HCT116 (cell line): Measurements from ENCODE around the gene ALK. TPM values are rescaled to one million over a fixed set of nuclear protein-coding genes. Genes with fewer than 3 reads are reported as not detected.

Experiments
- ATAC-seq: fragments of 200-7000 bp; cut with Tn5 transposase; 2 replicates; pipeline ENCODE4 v1.9.1; 2020; ENCODE audit warnings: mild to moderate bottlenecking, moderate library complexity
- BruUV-seq: library from RNA; stranded (reverse); fragments of 400-500 nt; replicated peaks from 2 replicates; lab custom pipeline; 2021; lab: Mats Ljungman, UMichigan
- CTCF ChIA-PET: fragments of 300-600 bp; sonication (Branson Sonifier 250); formaldehyde crosslinking; loops from one replicate; lab custom pipeline; 2021; ENCODE audit warnings: antibody characterized with exemption; lab: Charles Lee
- POLR2A ChIA-PET: fragments of 300-600, 350-600 bp; sonication (Branson Sonifier 250); formaldehyde crosslinking; loops from one replicate; lab custom pipeline; 2021; ENCODE audit warnings: antibody characterized with exemption; lab: Charles Lee
- RAD21 ChIA-PET, 2 experiments: fragments of 300-600 bp; sonication (Branson Sonifier 250); formaldehyde crosslinking; loops; one replicate each; lab custom pipeline; 2023; ENCODE audit warnings: low total read pairs in 2 of 2; ENCODE audit not compliant: uncharacterized antibody in 2 of 2, unreplicated experiment in 2 of 2, low non-redundant PET in 1 of 2; lab: Charles Lee
- DNase-seq: peaks from one replicate; pipeline ENCODE4 v3.0.0-alpha.2; 2010; ENCODE audit warnings: low read depth, low spot score
- H2AFZ ChIP-seq: fragments of 200-600 bp; shearing (Covaris generic), sonication (generic); 2 replicates; pipeline ENCODE4 v1.6.1; 2017; ENCODE audit warnings: low read depth, mixed run types, mixed read lengths, antibody characterized with exemption, low read length; ENCODE audit not compliant: poor library complexity, severe bottlenecking
- H3K27ac ChIP-seq: 2 replicates; pipeline ENCODE4 v1.5.1; 2012; ENCODE audit warnings: low read depth, low read length
- H3K27me3 ChIP-seq: fragments of 200-600 bp; sonication (generic); 2 replicates; pipeline ENCODE4 v1.6.1; 2016; ENCODE audit warnings: mixed run types, low read length, mixed read lengths; ENCODE audit not compliant: insufficient read depth
- H3K36me3 ChIP-seq, 2 experiments: fragments of 200-500 bp in 1 of 2; fragments of 200-600 bp in 1 of 2; sonication (Bioruptor generic) in 1 of 2; sonication (generic) in 1 of 2; 2 replicates each; pipeline versions ENCODE4 v1.5.1 to v1.6.1; 2014 to 2016; ENCODE audit warnings: low read length in 2 of 2, inconsistent platforms in 1 of 2, mixed read lengths in 1 of 2, mixed run types in 1 of 2; ENCODE audit not compliant: insufficient read depth in 2 of 2, control insufficient read depth in 1 of 2
- H3K4me1 ChIP-seq, 2 experiments: fragments of 200-600 bp in 1 of 2; sonication (generic) in 1 of 2; 2 replicates each; pipeline versions ENCODE4 v1.5.1 to v1.6.1; 2012 to 2017; ENCODE audit warnings: low read length in 2 of 2, inconsistent platforms in 1 of 2, mild to moderate bottlenecking in 1 of 2, mixed read lengths in 1 of 2, mixed run types in 1 of 2, moderate library complexity in 1 of 2; ENCODE audit not compliant: insufficient read depth in 2 of 2, control insufficient read depth in 1 of 2
- H3K4me2 ChIP-seq: fragments of 200-600 bp; sonication (generic); 2 replicates; pipeline ENCODE4 v1.6.1; 2017; ENCODE audit warnings: mixed run types, low read length, mixed read lengths
- H3K4me3 ChIP-seq, 2 experiments: fragments of 200-600 bp in 1 of 2; sonication (generic) in 1 of 2; replicated peaks in 1 of 2; 2 replicates each; pipeline ENCODE4 v1.5.1; 2011 to 2016; ENCODE audit warnings: low read length in 2 of 2, control low read depth in 1 of 2, low read depth in 1 of 2, mild to moderate bottlenecking in 1 of 2, mixed read lengths in 1 of 2, mixed run types in 1 of 2
- H3K79me2 ChIP-seq: fragments of 200-600 bp; sonication (generic); 2 replicates; pipeline ENCODE4 v1.6.1; 2017; ENCODE audit warnings: mild to moderate bottlenecking, mixed run types, low read length, moderate library complexity, mixed read lengths; ENCODE audit not compliant: insufficient read depth
- H3K9ac ChIP-seq: fragments of 200-600 bp; sonication (generic); 2 replicates; pipeline ENCODE4 v1.6.1; 2016; ENCODE audit warnings: low read length, mixed read lengths
- H3K9me2 ChIP-seq: fragments of 200-600 bp; sonication (generic), shearing (Covaris generic); 2 replicates; pipeline ENCODE4 v1.6.1; 2017; ENCODE audit warnings: mixed run types, mild to moderate bottlenecking, moderate library complexity; ENCODE audit not compliant: insufficient read depth
- H3K9me3 ChIP-seq, 2 experiments: fragments of 200-500 bp in 1 of 2; fragments of 200-600 bp in 1 of 2; sonication (Bioruptor generic) in 1 of 2; sonication (generic) in 1 of 2; 2 replicates each; pipeline ENCODE4 v1.6.1; 2014 to 2017; ENCODE audit warnings: low read length in 2 of 2, mixed read lengths in 2 of 2, inconsistent platforms in 1 of 2, low read depth in 1 of 2, mild to moderate bottlenecking in 1 of 2, mixed run types in 1 of 2, moderate library complexity in 1 of 2; ENCODE audit not compliant: control insufficient read depth in 1 of 2, insufficient read depth in 1 of 2
- H4K20me1 ChIP-seq: fragments of 200-600 bp; sonication (generic), shearing (Covaris generic); 2 replicates; pipeline ENCODE4 v1.6.1; 2017; ENCODE audit warnings: mixed run types, mild to moderate bottlenecking, moderate library complexity; ENCODE audit not compliant: insufficient read depth
- ATF3 ChIP-seq: IDR thresholded peaks from 2 replicates; pipeline ENCODE4 v1.6.1; 2012
- CBX3 ChIP-seq: IDR thresholded peaks from 2 replicates; pipeline ENCODE4 v1.6.1; 2012; ENCODE audit warnings: low read depth
- CTCF ChIP-seq, 3 experiments: fragments of 200-600 bp in 1 of 3; sonication (generic) in 1 of 3; IDR thresholded peaks in 2 of 3; conservative IDR thresholded peaks in 1 of 3; 2 replicates each; pipeline ENCODE4 v1.5.1; 2012 to 2017; ENCODE audit warnings: low read depth in 2 of 3, low read length in 2 of 3, antibody characterized with exemption in 1 of 3, borderline replicate concordance in 1 of 3, control low read depth in 1 of 3, mild to moderate bottlenecking in 1 of 3, mixed read lengths in 1 of 3, mixed run types in 1 of 3, moderate library complexity in 1 of 3; ENCODE audit not compliant: insufficient read depth in 1 of 3
- EGR1 ChIP-seq: IDR thresholded peaks from 2 replicates; pipeline ENCODE4 v1.6.1; 2012; ENCODE audit warnings: low read depth
- EZH2 ChIP-seq: fragments of 200-600 bp; sonication (generic); IDR thresholded peaks from 2 replicates; pipeline ENCODE4 v1.6.1; 2017; ENCODE audit warnings: antibody characterized with exemption, mixed run types
- EZH2phosphoT487 ChIP-seq: fragments of 200-600 bp; IDR thresholded peaks from 2 replicates; pipeline ENCODE4 v1.6.1; 2018; ENCODE audit warnings: antibody characterized with exemption, borderline replicate concordance
- FOSL1 ChIP-seq: IDR thresholded peaks from 2 replicates; pipeline ENCODE4 v1.6.1; 2012; ENCODE audit warnings: low read depth
- JUND ChIP-seq: IDR thresholded peaks from 2 replicates; pipeline ENCODE4 v1.6.1; 2012
- MAX ChIP-seq: IDR thresholded peaks from 2 replicates; pipeline ENCODE4 v1.6.1; 2012
- POLR2A ChIP-seq: IDR thresholded peaks from 2 replicates; pipeline ENCODE4 v1.7.0; 2011; ENCODE audit warnings: borderline replicate concordance; ENCODE audit not compliant: insufficient read depth, insufficient read length; ENCODE audit errors: extremely low read depth
- REST ChIP-seq: IDR thresholded peaks from 2 replicates; pipeline ENCODE4 v1.6.1; 2012; ENCODE audit warnings: low read depth
- SIN3A ChIP-seq: IDR thresholded peaks from 2 replicates; pipeline ENCODE4 v1.6.1; 2012; ENCODE audit warnings: low read depth
- SP1 ChIP-seq: IDR thresholded peaks from 2 replicates; pipeline ENCODE4 v1.6.1; 2012; ENCODE audit warnings: low read depth
- TCF7L2 ChIP-seq: IDR thresholded peaks from 2 replicates; pipeline ENCODE4 v1.7.0; 2011; ENCODE audit warnings: borderline replicate concordance, inconsistent platforms; ENCODE audit not compliant: insufficient read depth, insufficient read length; ENCODE audit errors: extremely low read depth
- ZBTB33 ChIP-seq: IDR thresholded peaks from 2 replicates; pipeline ENCODE4 v1.6.1; 2011; ENCODE audit warnings: mild to moderate bottlenecking, low read length, moderate library complexity; ENCODE audit not compliant: insufficient replicate concordance; ENCODE audit errors: extremely low read depth
- ZFX ChIP-seq: fragments of 450-650 bp; IDR thresholded peaks from 2 replicates; pipeline ENCODE4 v1.6.1; 2017
- ZNF274 ChIP-seq: fragments of 200-500 bp; sonication (Bioruptor generic); IDR thresholded peaks from 2 replicates; pipeline ENCODE4 v1.6.1; 2014; ENCODE audit warnings: mild to moderate bottlenecking, low read depth, low read length, inconsistent platforms
- intact Hi-C: fragments of 100-400 bp; cut with micrococcal nuclease; formaldehyde crosslinking; loops from 2 replicates; pipeline ENCODE4 v1.10.0; 2022
- total RNA-seq: library from RNA; stranded (reverse); gene quantifications from one replicate; pipeline ENCODE4 v1.2.1, GENCODE V29; 2021; ENCODE audit not compliant: unreplicated experiment

The ALK gene
- total RNA-seq, 1 experiment from 2014 or later, result not detected

GRCh38 chr2:29284671-29285070 lies 636.7 kb downstream of the ALK start:
- Histone ChIP-seq H3K4me3 (no peak overlapping the region), H2AFZ (no peak overlapping the region), H4K20me1 (no peaks in the 10 kb centered on the region), H3K27ac (no peak overlapping the region), H3K27me3 (peaks cover 47% of the 10 kb centered on the region), H3K4me1 (0 out of 4 replicates have a peak, but pooled peaks cover 2 to 3% of the 10 kb centered on the region in 2 experiments), H3K9me3 (no peaks in the 10 kb centered on the region), H3K4me2 (no peak overlapping the region), H3K79me2 (no peaks in the 10 kb centered on the region), H3K9ac (no peak overlapping the region), H3K9me2 (no peaks in the 10 kb centered on the region), H3K36me3 (no peaks in the 10 kb centered on the region)
- ChIA-PET RAD21 (no interaction called here), CTCF (no interaction called here), POLR2A (no interaction called here)
- BruUV-seq, result no TSS peak
- ATAC-seq (no peak), DNase-seq (no peak)
- no peak for TF ChIP-seq SP1
- TF ChIP-seq REST, result no peak
- no peak for TF ChIP-seq SIN3A
- TF ChIP-seq FOSL1, result no peak
- no peak for TF ChIP-seq EZH2
- TF ChIP-seq ATF3, result no peak
- no peak for TF ChIP-seq MAX
- no peak for TF ChIP-seq EGR1
- TF ChIP-seq CBX3, result no peak
- TF ChIP-seq TCF7L2, result no peak
- no peak for TF ChIP-seq ZFX
- TF ChIP-seq JUND, result no peak
- TF ChIP-seq POLR2A, result no peak
- TF ChIP-seq CTCF (IDR thresholded peaks at IDR 0.05 in 2 of 3, conservative IDR thresholded peaks at IDR 0.05 in 1 of 3; ENCODE audit: borderline replicate concordance in 1 of 3, insufficient read depth in 1 of 3, low read depth in 2 of 3, low read length in 2 of 3), result no peak
- no peak for TF ChIP-seq ZNF274
- TF ChIP-seq ZBTB33, result no peak
- no peak for TF ChIP-seq EZH2phosphoT487
- intact Hi-C loops, result no loop called here
